BJ (cell line): ENCODE data around the gene AMY1A. TPM values are rescaled to one million over a fixed set of nuclear protein-coding genes. Genes with fewer than 3 reads are reported as not detected.
"Not testable (repeated sequence)": the region's sequence is repeated elsewhere in the genome, so short reads cannot be mapped to it uniquely, and the experiment has no call there.

Experiments used
- CTCF ChIA-PET: fragments of 350-600 bp; formaldehyde crosslinking; extraction: SDS; loops from one replicate; lab custom pipeline; 2021; ENCODE audit warnings: antibody characterized with exemption, inconsistent platforms; lab: Yijun Ruan, JAX
- POLR2A ChIA-PET: fragments of 300-600 bp; sonication (Branson Sonifier 250); formaldehyde crosslinking; extraction: SDS; loops from one replicate; lab custom pipeline; 2021; ENCODE audit warnings: antibody characterized with exemption; lab: Charles Lee
- DNase-seq: peaks from one replicate; pipeline ENCODE4 v3.0.0-alpha.2; 2011; ENCODE audit warnings: low read depth
- H3K27me3 ChIP-seq: 2 replicates; pipeline ENCODE4 v1.6.0; 2011; ENCODE audit warnings: low read length; ENCODE audit not compliant: control insufficient read depth, insufficient read depth
- H3K36me3 ChIP-seq: 2 replicates; pipeline ENCODE4 v1.5.1; 2011; ENCODE audit warnings: low read length; ENCODE audit not compliant: control insufficient read depth, insufficient read depth
- H3K4me3 ChIP-seq: 2 replicates; pipeline ENCODE4 v1.5.1; 2011; ENCODE audit warnings: low read depth, mild to moderate bottlenecking, control low read depth, low read length
- polyA plus RNA-seq: library from polyadenylated mRNA; depleted of rRNA; stranded (reverse); fragments of >200 nt; gene quantifications from 2 replicates; pipeline ENCODE4 v1.2.3, GENCODE V29; 2011; rRNA removed
- small RNA-seq: library from RNA; depleted of rRNA; stranded (forward); fragments of <200 nt; gene quantifications from one replicate; pipeline ENCODE3, GENCODE V24; 2012; ENCODE audit warnings: low replicate concordance, low read depth; ENCODE audit not compliant: insufficient read length

The AMY1A gene
- polyA plus RNA-seq, 1 experiment, result not detected

DNA sequence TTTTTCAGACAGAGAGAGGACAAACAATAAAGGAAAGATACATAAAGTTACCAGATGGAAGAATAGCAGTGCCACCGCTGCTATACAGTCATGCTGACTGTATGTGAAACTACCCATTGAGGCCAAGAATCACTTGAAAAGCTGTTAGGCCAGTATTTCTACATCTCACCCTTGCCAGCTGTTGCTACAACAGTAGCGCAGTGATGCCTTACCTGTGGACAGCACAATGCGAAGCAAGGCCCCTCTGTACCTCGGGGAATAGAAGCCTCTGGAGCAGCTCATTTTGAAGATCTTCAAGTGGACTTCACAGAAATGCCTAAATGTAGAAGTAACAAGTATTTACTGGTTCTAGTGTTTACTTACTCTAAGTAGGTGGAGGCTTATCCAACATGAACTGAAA is 45.1 kb downstream of the AMY1A start:
- H3K27me3 ChIP-seq, POLR2A ChIA-PET, H3K36me3 ChIP-seq, CTCF ChIA-PET, DNase-seq, H3K4me3 ChIP-seq: not testable (repeated sequence)

GRCh38 chr1:103701256-103701655 is 45.7 kb downstream of the AMY1A start:
- POLR2A ChIA-PET, CTCF ChIA-PET, H3K36me3 ChIP-seq, H3K4me3 ChIP-seq, DNase-seq, H3K27me3 ChIP-seq: not testable (repeated sequence)

DNA sequence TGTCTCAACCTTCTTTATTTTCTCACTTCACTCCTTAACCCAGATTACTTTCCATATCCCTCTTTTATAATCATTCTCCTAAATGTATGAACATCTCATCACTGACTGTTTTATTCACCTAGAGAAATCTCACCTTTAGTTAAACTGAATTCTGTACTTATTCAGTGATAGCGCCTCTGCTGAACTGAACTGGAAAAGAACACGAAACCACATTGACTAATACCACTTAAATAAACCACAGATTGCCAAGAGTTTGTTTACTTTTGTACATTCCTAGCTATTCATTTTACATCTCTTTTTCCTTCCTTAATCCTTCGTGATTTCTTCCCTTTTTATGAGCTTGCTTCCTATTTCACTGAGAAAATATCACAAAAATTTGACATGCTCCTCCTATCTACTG is 52.1 kb downstream of the AMY1A start:
- DNase-seq, H3K36me3 ChIP-seq, CTCF ChIA-PET, POLR2A ChIA-PET, H3K4me3 ChIP-seq, H3K27me3 ChIP-seq: not testable (repeated sequence)

GRCh38 chr1:103710381-103710780 is 54.8 kb downstream of the AMY1A start:
- H3K27me3 ChIP-seq, H3K36me3 ChIP-seq, CTCF ChIA-PET, POLR2A ChIA-PET, DNase-seq, H3K4me3 ChIP-seq: not testable (repeated sequence)

Small RNA genes within 50 kb of the gene (small RNA-seq; reads per million reads assigned to genes)
- gene AC105272.1, result not detected

Other genes with a start within 250 kb of the AMY1A start
- gene RNPC3, start 130.1 kb upstream of the AMY1A start, polyA plus RNA-seq, result 13.3 and 15.2 TPM in 2 replicates
- 1.1 and 1.3 TPM in 2 replicates for gene AMY2B, start 84.2 kb upstream of the AMY1A start, polyA plus RNA-seq
- gene AMY2A, start 38.3 kb upstream of the AMY1A start, polyA plus RNA-seq, result not detected in 2 replicates
- not detected in 2 replicates for gene AMY1B, start 40.5 kb downstream of the AMY1A start, polyA plus RNA-seq
- gene AMY1C, start 94.1 kb downstream of the AMY1A start, polyA plus RNA-seq, result not detected in 2 replicates